Activated naive CD8-positive, alpha-beta T cell treated with anti-CD3 and anti-CD28 coated beads for 36 hours (primary cell): Measurements from ENCODE around the gene TNPO3. TPM values are rescaled to one million over a fixed set of nuclear protein-coding genes. Genes with fewer than 3 reads are reported as not detected.

Experiments used
- DNase-seq: peaks from one replicate; pipeline ENCODE4 v3.0.0; 2021
- H3K27ac Mint-ChIP-seq: one replicate; pipeline ENCODE4 v1.8.0; 2022; ENCODE audit warnings: mild to moderate bottlenecking, moderate library complexity, mixed read lengths
- H3K27me3 Mint-ChIP-seq: one replicate; pipeline ENCODE4 v1.8.0; 2022; ENCODE audit warnings: mild to moderate bottlenecking, mixed read lengths
- H3K36me3 Mint-ChIP-seq: one replicate; pipeline ENCODE4 v1.8.0; 2021; ENCODE audit warnings: mild to moderate bottlenecking, mixed read lengths
- H3K4me1 Mint-ChIP-seq: one replicate; pipeline ENCODE4 v1.8.0; 2021; ENCODE audit warnings: mixed read lengths
- H3K4me3 Mint-ChIP-seq: one replicate; pipeline ENCODE4 v1.8.0; 2022; ENCODE audit warnings: mild to moderate bottlenecking, moderate library complexity, mixed read lengths
- H3K9me3 Mint-ChIP-seq: one replicate; pipeline ENCODE4 v1.8.0; 2022; ENCODE audit warnings: mixed read lengths
- total RNA-seq, 2 experiments: library from RNA; stranded (reverse); gene quantifications; one replicate each; pipeline ENCODE4 v1.2.3, GENCODE V29; 2021

Gene TNPO3
- 10 to 100 TPM; 71.8 to 72.2 TPM for total RNA-seq

DNA sequence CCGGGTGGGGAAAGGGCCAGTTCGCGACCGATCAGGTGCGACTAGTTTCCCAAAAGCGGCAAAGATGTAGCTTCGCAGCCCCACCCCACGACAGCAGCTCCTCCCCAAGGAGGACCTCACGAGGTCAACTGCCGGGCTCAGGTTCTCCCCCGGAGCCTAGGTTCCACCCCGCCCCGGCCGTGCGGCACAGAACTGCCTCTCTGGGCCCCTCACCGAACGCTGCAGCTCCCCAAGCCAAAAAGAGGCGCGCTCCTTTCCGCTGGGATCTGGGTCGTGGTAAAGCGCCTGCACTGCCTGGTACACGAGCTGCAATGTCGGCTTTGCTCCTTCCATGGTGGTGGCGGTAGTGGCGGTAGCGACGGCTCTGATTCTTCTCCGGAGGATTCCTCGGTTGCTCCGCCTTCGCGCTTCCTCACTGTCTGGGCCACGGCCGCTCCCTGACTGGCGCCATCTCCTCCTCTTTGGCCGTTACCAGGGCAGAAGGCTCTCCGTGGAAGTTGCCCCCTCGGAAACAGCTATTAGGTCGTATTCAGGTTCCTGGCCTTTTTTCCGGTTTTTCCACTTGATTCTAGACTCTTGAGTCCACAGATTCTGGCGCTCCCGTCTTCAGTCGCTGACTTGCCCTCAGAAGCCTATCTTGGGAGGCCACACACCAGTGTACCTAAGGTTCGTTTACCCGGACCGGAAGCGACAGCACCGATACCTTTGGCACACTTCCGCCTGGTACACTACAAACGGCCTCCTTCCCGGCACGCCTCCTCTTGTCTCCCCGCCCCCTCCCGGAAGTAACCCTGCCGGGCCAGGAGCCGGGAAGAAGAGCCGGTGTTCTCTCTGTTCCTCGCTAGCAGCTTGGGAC lies at the start of gene TNPO3:
TSS of gene TNPO3 (minus strand) at position 674 of the 856 bp plus-strand sequence. CDS start at position 333, 341 bp downstream.
- Mint-ChIP-seq H3K27ac (peak within 1 kb of the TSS; percentile 99), H3K27me3 (peaks cover 13% of the 10 kb centered on the region), H3K9me3 (no peaks in the 10 kb centered on the region), H3K4me3 (peak within 1 kb of the TSS; percentile 99), H3K4me1 (peaks cover 17% of the 10 kb centered on the region), H3K36me3 (peaks cover 8% of the 10 kb centered on the region)
- peak; percentile 92 for DNase-seq

DNA sequence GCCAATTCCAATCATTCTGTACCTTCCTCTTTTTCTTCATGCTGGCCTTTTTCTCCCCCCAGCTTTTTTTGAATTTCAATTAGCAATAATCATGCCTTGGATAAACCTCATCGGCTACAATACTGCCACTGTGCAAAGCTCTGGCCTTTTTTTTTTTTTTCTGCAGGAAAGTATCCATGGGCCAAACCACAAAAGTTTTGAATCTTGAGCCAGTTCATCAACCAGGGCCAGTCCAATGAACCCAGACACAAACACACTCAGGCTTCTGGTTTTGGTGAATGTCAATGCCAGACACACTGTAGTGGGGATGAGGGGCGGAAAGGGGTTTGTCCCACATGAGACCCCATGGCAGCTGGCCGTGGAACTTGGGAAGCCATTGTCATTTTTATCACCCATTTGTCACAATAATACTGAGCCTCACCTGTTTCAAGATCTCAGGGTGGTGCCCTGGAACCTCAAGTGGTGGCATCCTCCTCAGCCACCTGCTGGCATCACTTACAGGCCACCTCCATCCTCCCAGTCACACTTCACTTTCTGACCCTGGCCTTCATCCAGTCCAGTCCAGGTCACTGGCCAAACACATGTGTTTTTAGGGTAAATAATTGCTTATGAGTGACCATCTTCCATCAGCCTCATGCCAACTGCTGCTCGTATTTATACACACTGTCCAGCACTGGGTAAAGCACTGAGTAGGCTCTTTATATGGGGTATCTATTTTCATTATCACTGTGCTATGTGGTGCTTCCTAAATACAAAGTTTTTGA lies 48.8 kb upstream of the TNPO3 start:
- H3K36me3 Mint-ChIP-seq: no peaks in the 10 kb centered on the region
- DNase-seq: no peak
- H3K27me3 Mint-ChIP-seq: no peaks in the 10 kb centered on the region
- H3K27ac Mint-ChIP-seq: no peak overlapping the region
- H3K4me1 Mint-ChIP-seq: no peaks in the 10 kb centered on the region
- no peaks in the 10 kb centered on the region for H3K9me3 Mint-ChIP-seq
- no peak overlapping the region for H3K4me3 Mint-ChIP-seq

GRCh38 chr7:129101746-129102145 lies 46.8 kb upstream of the TNPO3 start:
- Mint-ChIP-seq H3K27ac (no peak overlapping the region), H3K4me1 (no peaks in the 10 kb centered on the region), H3K36me3 (no peaks in the 10 kb centered on the region), H3K4me3 (no peak overlapping the region), H3K27me3 (no peaks in the 10 kb centered on the region), H3K9me3 (no peaks in the 10 kb centered on the region)
- DNase-seq: no peak

- Mint-ChIP-seq H3K27me3 (no peaks in the 10 kb centered on the region), H3K36me3 (no peaks in the 10 kb centered on the region), H3K27ac (no peak overlapping the region), H3K9me3 (no peaks in the 10 kb centered on the region), H3K4me1 (peaks cover 2% of the 10 kb centered on the region), H3K4me3 (no peak overlapping the region)
- DNase-seq: no peak
These were observed 45.9 kb upstream of the TNPO3 start for GRCh38 chr7:129100827-129101166.

GRCh38 chr7:129098409-129099084 lies 43.6 kb upstream of the TNPO3 start:
- H3K9me3 Mint-ChIP-seq: no peaks in the 10 kb centered on the region
- H3K4me1 Mint-ChIP-seq: peaks cover 9% of the 10 kb centered on the region
- H3K36me3 Mint-ChIP-seq: no peaks in the 10 kb centered on the region
- H3K4me3 Mint-ChIP-seq: no peak overlapping the region
- no peak for DNase-seq
- H3K27ac Mint-ChIP-seq: no peak overlapping the region
- H3K27me3 Mint-ChIP-seq: no peaks in the 10 kb centered on the region

DNA sequence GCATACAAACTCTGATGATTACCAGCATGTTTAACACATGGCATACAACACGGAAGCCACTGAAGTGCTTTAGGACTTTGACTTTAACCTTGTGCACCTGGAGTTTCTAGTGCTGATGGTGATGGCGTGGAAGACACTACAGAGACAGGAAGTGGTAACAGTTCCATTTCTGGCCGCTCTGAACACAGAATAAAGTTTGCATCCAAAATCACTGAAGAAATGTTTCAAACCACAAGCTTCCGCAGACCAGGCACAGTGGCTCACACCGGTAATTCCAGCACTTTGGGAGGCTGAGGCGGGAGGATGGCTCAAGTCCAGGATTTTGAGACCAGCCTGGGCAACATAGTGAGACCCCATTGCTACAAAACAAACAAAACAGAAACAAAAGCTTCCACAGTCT lies 40.3 kb upstream of the TNPO3 start:
- Mint-ChIP-seq H3K27ac (peak overlapping the region; percentile 68), H3K4me1 (peaks cover 15% of the 10 kb centered on the region), H3K4me3 (no peak overlapping the region), H3K36me3 (no peaks in the 10 kb centered on the region), H3K9me3 (no peaks in the 10 kb centered on the region), H3K27me3 (no peaks in the 10 kb centered on the region)
- no peak for DNase-seq

DNA sequence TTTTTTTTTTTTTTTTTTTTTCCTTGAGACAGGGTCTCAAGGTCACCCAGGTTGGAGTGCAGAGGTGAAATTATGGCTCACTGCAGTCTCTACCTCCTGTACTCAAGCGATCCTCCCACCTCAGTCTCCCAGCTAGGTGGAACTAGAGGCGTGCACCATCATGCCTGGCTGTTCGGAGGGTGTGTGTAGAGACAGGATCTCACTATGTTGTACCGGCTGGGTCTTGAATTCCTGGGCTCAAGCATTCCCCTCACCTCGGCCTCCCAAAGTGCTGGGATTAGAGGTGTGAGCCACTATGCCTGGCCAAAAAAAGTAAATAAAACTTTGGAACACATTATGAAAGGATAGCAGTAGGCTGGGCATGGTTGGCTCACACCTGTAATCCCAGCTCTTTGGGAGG lies 39.6 kb upstream of the TNPO3 start:
- DNase-seq: no peak
- H3K9me3 Mint-ChIP-seq: no peaks in the 10 kb centered on the region

DNA sequence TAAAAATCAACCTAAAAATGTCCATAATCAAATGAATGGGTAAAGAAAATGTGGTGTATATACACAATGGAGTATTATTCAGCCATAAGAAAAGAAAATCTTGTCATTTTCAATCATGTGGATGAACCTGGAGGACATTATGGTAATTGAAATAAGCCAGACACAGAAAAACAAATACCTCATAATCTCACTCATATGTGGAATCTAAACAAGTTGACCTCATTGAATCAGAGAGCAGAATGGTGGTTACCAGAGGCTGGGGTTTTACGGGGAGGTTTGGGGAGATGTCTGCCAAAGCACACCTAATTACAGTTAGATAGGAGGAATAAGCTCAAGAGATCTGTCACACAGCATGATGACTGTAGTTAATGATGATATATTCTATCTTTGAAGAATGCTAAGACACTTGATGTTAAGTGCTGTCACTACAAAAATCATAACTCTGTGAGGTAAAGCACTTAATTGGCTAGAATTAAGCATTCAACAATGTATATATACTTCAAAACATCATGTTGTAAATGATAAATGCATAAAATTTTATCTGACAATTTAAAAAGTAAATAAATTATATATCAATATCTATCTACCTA lies 39.1 kb upstream of the TNPO3 start:
- H3K36me3 Mint-ChIP-seq: no peaks in the 10 kb centered on the region
- peaks cover 15% of the 10 kb centered on the region for H3K4me1 Mint-ChIP-seq
- H3K27me3 Mint-ChIP-seq: no peaks in the 10 kb centered on the region
- no peak overlapping the region for H3K4me3 Mint-ChIP-seq
- no peaks in the 10 kb centered on the region for H3K9me3 Mint-ChIP-seq
- DNase-seq: no peak
- no peak overlapping the region for H3K27ac Mint-ChIP-seq

More for the DNA sequence above, 39.6 kb upstream of the TNPO3 start:
- Mint-ChIP-seq H3K27me3 (no peaks in the 10 kb centered on the region), H3K4me1 (peaks cover 15% of the 10 kb centered on the region), H3K27ac (no peak overlapping the region), H3K4me3 (no peak overlapping the region), H3K36me3 (no peaks in the 10 kb centered on the region)

DNA sequence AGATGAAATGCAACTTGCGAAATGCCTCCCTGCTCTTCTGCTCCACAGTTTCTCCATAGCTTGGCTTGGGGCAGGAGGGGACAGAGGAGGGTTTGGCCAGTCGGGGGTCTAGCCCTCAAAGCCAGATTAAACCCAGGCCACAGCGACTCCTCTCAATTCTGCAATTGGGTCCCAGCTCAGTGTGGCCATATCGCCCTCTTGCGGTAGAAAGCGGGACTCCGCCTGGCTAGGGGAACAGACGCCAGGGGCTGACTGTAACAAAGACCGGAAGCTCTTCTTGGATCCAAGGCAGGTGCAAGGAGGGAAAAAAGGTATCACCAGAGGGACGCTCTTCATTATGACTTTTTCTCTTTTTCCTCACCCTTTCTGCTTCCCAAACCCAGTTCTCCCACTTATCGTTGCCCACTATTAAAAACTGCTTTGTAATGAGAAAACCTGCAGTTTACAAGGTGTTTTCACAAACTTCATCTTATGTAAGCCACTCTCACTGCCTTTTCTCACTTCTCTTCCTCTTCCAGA lies 36.6 kb upstream of the TNPO3 start:
- Mint-ChIP-seq H3K4me3 (no peak overlapping the region), H3K4me1 (peaks cover 15% of the 10 kb centered on the region), H3K27me3 (no peaks in the 10 kb centered on the region), H3K27ac (no peak overlapping the region), H3K36me3 (no peaks in the 10 kb centered on the region), H3K9me3 (no peaks in the 10 kb centered on the region)
- DNase-seq: peak; percentile 84

DNA sequence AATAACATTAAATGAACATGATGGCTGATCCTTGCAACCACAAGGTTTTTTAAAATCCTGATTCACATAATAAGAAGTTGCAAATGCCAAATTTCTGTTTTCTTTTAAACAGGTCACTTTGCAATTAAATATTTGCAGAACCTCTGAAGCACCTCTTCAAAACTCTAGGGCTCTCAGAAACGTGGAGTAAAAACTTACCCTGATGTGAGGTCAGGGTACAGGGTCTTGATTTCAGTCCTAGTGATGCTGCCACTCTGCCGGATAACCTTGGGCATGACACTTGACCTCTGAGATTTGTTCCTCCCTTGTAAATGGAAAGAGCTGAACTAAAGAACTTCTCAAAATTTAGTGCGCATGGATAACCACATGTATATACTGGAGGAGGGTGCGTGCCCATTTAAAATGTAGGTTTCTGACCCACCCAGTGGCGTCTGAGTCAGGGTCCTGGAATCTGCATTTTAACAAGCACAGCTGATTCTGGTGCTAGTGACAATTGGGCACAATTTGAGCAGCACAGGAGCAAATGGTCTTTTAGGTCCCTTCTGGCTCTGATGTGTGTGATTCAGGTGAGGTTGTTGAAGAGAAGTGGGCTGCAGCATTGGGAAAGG lies 35.5 kb upstream of the TNPO3 start:
- H3K27me3 Mint-ChIP-seq: no peaks in the 10 kb centered on the region
- no peaks in the 10 kb centered on the region for H3K36me3 Mint-ChIP-seq
- H3K4me3 Mint-ChIP-seq: no peak overlapping the region
- H3K4me1 Mint-ChIP-seq: peaks cover 10% of the 10 kb centered on the region
- no peaks in the 10 kb centered on the region for H3K9me3 Mint-ChIP-seq
- no peak for DNase-seq
- H3K27ac Mint-ChIP-seq: no peak overlapping the region

GRCh38 chr7:129089521-129090212 lies 34.8 kb upstream of the TNPO3 start:
- Mint-ChIP-seq H3K27ac (no peak overlapping the region), H3K4me1 (peaks cover 6% of the 10 kb centered on the region), H3K36me3 (no peaks in the 10 kb centered on the region), H3K9me3 (no peaks in the 10 kb centered on the region), H3K27me3 (no peaks in the 10 kb centered on the region), H3K4me3 (no peak overlapping the region)
- no peak for DNase-seq

DNA sequence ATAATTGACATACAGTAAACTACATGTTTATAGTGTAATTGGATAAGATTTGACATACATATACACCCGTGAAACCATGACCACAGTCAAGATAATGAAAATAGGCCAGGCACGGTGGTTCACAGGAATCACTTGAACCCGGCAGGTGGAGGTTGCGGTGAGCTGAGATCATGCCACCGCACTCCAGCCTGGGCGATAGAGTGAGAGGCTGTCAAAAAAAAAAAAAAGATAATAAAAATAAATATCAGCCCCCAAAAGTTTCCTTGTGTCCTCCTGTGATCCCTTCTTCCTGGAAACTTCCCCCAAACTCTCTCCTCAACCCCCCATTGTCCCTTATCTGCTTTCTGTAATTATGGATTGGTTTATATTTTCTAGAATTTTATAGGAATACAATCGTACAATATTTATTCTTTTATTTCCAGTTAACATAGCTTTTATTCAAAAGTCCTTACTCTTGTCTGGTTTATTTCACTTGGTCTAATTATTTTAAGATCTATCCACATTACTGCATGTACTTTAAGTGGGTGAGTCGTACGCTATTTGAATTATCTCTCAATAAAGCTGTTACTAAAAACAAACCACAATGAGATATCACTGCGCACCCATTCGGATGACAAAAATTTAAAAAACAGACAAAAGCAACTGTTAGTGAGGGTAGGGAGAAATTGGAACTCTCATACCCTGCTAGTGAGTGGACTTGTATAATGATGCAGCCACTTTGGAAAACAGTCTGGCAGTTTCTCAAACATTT lies 30.1 kb upstream of the TNPO3 start:
- no peaks in the 10 kb centered on the region for H3K9me3 Mint-ChIP-seq
- H3K36me3 Mint-ChIP-seq: no peaks in the 10 kb centered on the region
- no peak for DNase-seq
- no peaks in the 10 kb centered on the region for H3K27me3 Mint-ChIP-seq
- H3K4me3 Mint-ChIP-seq: no peak overlapping the region
- H3K27ac Mint-ChIP-seq: no peak overlapping the region
- no peaks in the 10 kb centered on the region for H3K4me1 Mint-ChIP-seq

DNA sequence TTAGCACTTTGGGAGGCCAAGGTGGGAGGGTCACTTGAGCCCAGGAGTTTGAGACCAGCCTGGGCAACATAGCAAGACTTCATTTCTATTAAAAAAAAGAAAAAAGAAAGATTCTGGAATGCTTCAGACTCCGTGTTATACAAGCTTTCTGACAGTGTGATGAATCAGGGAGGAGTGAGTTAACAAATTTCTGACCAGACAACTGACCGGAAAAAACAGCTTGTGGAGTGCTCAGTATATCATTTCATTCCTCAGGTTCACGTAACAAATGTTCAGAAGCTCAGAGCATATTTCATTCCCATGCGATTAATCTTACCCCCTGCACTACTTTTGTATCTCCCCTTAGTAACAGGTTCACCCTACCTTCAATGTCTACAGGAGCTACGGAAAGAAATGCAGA lies 28.6 kb upstream of the TNPO3 start:
- no peaks in the 10 kb centered on the region for H3K9me3 Mint-ChIP-seq
- H3K27me3 Mint-ChIP-seq: no peaks in the 10 kb centered on the region
- no peak for DNase-seq
- no peaks in the 10 kb centered on the region for H3K36me3 Mint-ChIP-seq
- H3K27ac Mint-ChIP-seq: no peak overlapping the region
- H3K4me3 Mint-ChIP-seq: no peak overlapping the region
- no peaks in the 10 kb centered on the region for H3K4me1 Mint-ChIP-seq
